GM19463 (cell line): ENCODE data around the gene ERC1.
"Not testable (repeated sequence)": the region's sequence is repeated elsewhere in the genome, so short reads cannot be mapped to it uniquely, and the experiment has no call there.

Experiments
- ATAC-seq: cut with Tn5 transposase; IDR thresholded peaks from one replicate; pipeline ENCODE4 v1.9.1; 2021; ENCODE audit warnings: mild to moderate bottlenecking, moderate library complexity; ENCODE audit not compliant: unreplicated experiment

The ERC1 gene

DNA sequence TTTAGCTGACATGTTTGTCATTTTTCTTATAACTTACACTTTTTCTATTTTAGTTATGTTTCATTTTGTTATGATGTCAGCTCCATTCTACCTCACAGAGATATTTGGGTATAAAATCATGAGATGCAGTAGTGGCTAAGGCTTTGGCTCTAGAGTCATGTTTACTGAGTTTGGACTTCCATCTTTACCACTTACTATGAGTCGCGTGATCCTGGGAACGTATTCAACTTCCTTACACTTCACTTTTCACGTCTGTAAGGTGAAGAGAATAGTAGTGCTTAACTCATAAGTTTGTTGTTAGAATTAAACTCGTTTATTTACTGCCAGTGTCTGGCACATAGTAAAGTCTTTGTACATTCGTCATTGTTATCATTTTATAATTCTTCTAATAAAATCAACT is 126.3 kb downstream of the ERC1 start:
- no peak for ATAC-seq

DNA sequence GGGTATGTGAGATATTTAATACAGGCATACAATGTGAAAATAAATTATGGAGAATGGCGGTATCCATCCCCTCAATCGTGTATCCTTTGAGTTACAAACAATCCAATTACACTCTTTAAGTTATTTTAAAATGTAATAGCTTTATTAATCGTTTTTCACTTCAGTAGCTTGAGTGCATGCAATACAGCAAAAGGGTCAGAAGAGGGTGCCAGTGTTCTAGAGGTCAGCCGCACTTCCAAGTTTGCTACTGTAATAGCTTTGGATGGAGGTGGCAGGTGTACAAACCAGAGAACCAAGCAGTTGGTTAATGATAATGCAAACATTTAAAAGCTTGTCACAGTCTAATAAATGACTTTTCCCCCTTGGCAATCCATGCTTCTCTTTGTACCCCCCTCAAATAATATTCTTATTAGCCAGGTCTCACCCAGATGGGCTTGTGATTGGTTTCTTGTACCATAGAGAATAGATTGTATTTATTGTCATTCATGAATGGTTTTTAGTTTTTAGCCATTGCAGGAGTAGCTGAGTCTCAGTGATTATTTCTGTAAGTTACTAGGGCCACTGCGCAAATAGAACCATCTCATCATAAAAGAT is 127.0 kb downstream of the ERC1 start:
- ATAC-seq: no peak

DNA sequence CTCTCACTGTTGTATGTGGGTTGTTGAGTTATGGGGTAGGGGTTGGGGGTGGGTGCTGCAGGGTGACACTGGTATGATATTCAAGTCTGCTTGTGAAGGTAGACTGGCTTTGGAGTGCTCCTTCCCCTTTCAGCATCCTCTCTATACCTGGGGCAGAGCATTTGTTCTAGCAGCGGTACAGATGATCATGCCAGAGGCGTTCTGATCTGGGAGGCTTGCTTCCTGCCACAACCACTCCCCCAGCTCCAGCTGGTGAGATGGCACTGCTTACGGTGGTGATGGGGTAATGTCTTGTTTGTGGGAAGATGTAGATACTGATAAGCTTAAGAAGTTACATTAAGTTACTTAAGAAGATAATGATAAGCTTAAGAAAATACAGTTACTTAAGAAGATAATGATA is 131.8 kb downstream of the ERC1 start:
- no peak for ATAC-seq

DNA sequence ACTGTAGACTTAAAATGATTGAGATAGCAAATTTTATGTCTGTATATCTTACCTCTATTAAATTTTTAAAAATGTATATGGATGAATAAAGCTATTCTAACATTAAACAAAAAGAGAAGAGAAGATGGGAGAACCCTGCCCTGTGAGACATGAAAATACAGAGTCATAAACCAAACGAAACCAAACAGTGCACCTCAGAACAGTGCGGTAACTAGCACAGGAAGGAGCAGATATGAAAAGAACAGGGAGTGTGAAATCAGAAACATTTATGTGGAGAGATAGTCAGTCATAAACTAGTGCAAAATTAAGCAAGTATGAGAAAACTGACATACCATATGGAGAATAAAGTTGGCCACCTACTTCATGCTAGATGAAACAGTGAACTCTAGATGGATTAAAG is 135.1 kb downstream of the ERC1 start:
- ATAC-seq: no peak

DNA sequence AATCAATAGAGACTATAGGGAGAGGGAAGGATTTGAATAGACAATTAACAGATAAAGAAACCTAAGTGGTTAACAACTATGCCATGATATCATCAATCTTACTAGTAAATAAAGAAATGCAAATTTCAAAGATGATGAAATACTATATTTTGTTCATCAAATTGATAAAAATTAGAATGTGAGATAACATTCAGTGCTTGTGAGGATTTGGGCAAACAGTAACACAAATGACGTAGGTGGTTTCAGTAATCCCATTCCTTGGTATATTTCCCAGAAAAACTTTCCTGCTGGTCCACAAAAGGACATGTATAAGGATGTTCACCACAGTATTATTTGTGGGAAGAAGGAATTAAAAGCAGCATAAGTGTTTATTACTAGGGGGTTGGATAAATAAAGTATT is 136.0 kb downstream of the ERC1 start:
- no peak for ATAC-seq

DNA sequence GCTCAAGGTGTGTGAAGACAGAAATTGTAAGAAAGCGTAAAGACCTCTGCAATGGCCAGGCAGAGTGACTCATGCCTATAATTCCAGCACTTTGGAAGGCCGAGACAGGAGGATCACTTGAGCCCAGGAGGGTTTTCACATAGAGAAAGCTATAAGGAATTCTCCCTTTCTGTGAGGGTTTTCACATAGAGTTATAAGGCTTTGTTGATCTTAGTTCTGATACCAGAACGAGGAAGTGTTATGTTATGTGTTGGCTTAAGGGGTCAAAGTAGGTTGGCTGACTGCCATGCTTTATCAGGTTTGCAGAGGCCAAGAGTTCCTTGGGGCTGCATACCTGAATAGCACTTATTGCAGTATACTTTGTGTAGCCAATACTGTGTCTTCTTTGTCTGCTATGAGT is 139.1 kb downstream of the ERC1 start:
- no peak for ATAC-seq

DNA sequence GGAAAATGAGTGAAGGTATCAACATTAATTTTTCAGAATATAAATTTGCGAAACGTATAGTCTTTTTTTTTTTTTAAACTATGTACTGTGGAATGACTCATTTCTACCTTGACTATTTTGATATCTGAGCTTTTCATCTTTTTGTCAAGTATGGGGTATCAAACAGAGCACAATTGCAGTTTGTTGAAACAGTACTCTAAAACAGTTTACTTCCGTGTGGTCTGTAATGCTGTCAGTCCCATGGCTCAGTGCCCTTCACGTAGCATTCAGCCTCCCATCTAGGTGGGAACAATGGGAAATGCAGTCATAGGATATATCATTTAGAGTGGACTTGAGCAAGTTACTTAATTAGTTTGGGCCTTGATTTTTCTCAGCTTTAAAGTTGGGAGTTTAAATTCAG is 139.5 kb downstream of the ERC1 start:
- ATAC-seq: no peak

DNA sequence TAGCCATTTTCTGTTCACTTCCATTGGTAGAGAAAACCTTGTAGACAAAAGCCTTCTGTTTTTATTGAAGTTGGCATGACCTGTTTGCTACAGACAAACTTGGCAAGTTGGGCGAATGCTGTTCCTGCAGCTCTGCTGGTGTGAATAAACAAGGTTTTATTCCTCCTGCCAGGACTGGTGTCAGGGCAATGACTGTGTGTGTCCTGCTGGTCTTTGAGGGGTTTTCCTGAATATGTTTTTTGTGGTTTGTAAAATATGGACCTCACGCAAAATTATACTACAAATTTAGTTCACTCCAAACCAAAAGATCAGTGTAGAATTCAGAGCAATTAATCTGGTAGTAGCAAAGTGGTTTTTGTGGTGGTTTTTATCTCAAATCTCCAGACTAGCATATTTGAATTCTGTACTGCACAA is 140.8 kb downstream of the ERC1 start:
- no peak for ATAC-seq

DNA sequence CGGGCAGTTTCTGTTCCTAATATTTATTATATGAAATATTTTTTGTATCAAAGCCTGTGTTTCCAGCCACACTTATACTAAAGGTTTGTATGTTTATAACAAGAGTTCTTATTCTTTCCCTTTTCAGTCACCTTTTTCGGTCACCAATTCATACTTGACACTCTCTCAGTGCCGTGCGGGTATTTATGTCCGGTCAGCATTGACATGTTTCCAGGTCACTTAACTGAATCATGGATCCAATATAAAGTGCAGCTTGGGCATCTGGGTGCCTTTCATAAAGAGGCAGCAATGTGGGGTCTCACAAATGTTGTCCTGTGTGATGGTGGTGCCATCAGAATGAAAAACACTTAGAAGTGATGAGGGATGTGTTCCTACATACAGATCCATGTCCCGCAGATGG is 141.3 kb downstream of the ERC1 start:
- ATAC-seq: no peak

DNA sequence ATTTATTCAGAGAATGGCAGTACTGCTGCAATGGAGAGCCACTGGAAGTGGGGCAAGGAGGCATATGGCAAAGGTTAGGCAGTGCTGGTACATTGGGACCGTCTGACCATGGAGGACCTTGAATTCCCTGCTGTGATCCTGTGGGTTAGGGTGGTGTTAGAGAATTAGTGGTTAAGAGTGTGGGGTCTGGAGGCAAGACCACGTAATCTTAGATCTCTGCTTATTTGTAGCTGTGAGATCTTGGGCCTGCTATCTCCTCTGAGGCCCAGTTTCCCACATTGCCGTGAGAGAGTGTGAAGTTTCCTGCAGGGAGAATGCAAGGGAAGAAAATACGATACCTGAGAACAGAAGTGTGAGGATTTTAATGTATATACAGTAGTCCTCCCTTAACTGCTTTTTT is 147.7 kb downstream of the ERC1 start:
- ATAC-seq: no peak

DNA sequence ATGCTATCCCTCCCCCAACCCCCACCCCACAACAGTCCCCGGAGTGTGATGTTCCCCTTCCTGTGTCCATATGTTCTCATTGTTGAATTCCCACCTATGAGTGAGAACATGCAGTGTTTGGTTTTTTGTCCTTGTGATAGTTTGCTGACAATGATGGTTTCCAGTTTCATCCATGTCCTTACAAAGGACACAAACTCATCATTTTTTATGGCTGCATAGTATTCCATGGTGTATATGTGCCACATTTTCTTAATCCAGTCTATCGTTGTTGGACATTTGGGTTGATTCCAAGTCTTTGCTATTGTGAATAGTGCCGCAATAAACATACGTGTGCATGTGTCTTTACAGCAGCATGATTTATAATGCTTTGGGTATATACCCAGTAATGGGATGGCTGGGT is 155.7 kb downstream of the ERC1 start:
- not testable (repeated sequence) for ATAC-seq

DNA sequence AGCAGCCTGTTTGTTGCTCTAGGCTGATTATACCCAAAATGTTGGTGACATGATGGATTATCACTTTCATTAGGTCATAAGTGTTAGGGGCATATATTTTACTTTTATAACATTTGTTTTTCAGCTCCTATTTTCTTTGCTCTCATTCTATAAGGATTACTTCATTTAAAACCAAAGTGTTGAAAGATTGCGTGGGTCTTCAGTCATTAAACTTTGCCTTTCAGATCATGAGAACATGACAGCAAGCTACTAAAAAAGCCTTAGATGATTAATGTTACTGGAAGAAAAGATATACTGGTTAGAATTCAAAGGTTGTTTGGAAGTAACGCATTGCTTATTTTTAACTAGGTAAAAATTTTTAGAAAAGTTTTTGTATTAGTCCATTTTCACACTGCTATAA is 156.8 kb downstream of the ERC1 start:
- ATAC-seq: no peak

DNA sequence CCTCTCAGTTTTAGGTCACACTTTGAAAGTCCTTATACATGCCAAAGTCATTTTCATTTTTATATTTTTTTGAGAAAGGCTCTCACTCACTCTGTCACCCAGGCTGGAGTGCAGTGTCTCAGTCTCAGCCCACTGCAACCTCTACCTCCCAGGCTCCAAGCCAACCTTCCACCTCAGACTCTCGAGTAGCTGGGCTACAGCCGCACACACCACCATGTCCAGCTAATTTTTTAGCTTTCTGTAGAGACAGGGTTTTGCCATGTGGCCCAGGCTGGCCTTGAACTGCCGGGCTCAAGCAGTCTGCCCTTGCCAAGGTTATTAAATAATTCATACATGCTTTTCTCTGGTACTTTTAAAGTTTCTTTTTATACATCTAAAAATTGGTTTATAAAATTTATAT is 166.0 kb downstream of the ERC1 start:
- ATAC-seq: no peak

DNA sequence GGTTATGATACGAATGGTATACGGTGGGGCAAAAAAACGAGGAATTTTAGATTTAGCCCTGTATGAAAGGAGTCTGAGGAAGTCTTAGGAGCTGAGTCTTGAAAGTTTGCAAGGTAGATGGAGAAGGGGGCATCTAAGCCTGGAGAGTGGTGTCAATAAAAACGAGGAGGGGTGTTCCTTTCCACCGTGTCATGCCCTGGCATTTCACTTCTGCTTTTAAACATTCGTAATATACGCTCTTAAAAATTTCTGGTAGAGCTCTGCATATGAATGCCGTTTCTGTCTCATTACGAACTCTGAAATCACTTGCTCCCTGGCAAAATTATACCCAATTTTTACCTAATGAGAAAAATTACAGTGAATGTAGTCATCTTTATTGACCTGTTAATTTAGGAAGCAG is 170.2 kb downstream of the ERC1 start:
- ATAC-seq: no peak

DNA sequence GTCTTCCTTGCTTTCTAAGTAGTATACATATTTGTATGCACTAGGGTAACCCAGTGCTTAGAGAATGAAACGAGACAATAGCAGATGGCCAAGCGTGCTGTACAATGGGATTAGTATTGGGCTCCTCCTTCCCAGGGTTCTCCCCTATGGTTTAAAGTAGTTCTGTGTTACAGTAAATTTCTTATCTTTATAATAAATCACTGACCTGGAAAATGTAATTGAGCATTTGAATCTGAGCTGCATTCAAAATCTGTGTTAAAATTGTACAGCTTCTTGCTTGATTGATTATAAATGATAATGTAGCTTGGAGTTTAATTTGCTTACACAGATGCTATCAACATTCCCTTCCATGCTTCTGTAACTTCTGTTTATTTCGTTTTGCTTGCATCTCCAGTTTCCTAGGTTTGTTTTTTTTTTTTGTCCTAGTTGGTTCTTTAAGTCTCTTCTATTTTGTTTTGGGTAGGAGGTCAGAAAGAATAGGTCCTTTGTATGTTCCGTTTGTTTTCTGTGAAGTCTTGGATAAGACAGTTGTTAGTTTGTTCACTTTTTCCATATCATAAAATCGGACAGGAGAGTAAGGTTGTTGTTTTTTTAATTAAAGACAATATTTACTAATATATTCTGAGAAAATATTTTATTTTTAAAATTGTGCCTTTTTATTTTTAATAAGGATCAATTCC is 171.2 kb downstream of the ERC1 start:
- no peak for ATAC-seq

DNA sequence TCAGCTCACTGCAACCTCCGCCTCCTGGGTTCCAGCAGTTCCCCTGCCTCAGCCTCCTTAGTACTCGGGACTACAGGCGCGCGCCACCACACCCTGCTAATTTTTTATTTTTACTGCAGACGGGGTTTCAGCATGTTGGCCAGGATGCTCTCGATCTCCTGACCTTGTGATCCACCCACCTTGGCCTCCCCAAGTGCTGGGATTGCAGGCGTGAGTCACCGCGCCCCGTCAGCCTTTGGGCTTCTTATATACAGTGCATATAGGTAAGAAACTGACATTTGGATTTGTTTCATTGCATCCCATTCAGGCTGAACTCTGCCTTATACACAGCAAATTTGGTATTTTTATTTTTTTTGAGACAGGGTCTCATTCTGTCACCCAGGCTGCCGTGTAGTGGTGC is 176.8 kb downstream of the ERC1 start:
- ATAC-seq: no peak

DNA sequence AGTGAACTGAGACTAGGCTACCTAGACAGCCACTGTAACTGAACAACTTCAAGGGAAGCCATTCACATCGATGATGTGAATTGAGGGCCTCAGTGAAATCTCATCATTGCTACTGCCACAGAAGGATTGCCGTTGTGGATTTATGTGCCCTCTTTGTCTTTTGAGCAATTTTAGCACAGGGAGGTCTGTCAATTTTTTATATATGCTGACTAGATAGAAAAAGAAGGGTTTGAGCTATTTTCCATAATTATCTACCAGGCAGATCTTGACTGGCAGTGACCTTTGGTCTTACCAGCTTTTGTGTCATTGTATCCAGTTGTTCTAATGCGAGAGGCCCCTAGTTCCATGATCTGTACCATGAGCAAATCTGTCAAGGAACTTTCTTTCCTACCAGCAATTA is 179.4 kb downstream of the ERC1 start:
- ATAC-seq: no peak

DNA sequence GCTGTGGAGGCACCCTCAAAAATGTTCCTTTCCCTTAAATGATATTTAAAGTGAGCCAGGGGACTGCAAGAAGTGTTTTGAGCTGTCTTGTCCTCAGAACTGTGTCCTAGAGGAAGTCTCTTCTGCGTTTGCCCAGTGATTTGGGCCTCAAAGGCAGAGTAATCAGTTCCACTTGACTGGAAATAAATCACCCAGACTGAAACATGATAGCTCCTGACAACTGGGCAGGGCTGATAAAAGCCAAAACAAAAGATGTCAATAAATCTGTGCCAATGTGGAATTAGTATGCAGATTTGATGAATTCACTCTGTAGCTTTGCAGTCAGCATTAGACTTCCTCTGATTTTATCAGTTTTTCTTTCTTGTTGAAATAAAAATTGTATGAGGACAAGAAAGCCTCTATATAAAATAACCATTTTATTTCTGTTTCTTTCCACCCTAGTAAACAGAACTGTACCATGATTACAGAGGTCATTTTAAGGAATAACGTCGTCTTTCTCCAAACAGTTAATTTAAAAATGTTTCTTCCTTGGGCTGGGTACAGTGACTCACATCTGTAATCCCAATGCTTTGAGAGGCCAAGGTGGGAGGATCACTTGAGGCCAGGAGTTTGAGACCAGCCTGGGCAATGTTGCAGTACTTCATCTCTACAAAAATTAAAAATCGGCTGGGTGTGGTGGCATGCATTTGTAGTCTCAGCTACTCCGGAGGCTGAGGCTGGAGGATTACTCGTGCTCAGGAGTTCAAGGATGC is 180.8 kb downstream of the ERC1 start:
- no peak for ATAC-seq

DNA sequence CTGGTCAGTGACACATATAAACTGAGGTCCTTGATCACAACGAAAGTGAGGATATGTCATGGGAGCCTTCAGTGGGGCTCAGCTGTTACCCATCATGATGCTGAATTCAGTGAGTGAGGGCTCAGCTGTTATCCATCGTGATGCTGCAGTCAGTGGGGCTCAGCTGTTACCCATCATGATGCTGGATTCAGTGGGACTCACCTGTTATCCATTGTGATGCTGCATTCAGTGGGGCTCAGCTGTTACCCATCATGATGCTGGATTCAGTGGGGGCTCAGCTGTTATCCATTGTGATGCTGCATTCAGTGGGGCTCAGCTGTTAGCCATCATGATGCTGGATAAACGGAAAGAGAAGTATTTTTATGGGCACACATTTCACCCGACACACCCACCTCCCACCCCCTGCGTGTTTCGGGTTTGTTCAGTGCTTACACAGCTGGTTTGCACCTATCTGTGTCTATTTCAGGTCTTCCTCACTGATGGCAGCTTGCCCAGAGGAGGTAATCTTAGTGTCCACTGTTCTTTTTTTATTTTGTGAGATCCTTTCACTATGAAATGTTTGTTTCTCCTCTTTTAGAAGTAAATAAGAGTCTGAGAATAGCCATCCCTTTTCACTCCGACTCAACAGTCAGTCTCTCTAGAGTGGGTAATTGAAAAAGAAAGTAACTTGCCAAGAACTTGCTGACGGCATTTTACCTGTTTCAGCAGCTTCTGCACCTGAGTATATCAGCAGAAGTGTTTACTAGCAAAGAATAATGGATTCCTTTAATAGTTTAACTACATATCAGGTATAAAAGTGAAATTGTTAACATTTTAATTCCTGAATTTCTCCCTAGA is 183.0 kb downstream of the ERC1 start:
- no peak for ATAC-seq

DNA sequence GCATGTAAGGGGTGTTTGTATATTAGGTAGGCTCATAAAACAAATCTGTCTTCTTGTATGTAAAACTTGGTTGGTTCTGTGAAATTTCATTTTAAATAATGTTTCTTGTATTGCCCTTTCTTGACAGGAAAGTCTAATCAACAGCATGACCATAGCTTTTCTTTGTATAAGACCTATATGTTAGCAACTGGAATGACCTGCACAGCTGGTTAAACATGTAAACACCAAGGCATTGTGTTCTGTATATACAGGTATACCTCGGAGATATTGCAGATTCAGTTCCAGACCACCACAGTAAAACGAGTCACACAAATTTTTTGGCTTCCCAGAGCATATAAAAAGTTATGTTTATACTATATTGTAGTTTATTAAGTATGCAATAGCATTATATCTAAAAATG is 183.6 kb downstream of the ERC1 start:
- no peak for ATAC-seq

DNA sequence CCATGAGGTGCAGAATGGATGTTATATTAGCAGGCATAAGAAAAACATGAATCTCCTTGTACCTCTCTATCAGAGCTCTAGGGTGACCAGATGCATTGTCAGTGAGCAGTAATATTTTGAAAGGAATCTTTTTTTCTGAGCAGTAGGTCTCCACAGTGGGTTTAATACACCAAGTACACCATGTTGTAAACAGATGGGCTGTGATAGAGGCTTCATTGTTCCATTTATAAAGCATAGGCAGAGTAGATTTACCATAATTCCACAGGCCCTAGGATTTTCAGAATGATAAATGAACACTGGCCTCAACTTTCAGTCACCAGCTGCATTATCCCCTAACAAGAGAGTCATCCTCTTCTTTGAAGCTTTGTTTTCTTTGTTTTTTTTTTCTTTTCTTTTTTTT is 185.2 kb downstream of the ERC1 start:
- no peak for ATAC-seq

DNA sequence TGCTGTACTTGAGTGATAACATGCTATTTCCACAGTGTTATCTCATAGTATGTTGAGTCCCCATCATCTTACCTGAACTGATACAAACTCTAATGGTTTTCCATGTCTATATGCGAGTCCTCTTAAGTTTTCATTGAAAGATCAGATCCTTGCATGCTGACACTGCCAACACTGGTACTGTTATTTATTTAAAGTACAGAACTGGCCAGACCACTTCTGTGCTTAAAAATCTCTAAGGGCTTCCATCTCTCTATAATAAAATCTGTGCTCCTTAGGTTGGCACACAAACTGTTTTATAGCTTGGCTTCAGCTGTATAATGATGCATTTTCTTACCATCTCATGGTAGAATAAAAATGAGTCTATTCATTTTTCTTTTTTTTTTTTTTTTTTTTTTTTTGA is 188.1 kb downstream of the ERC1 start:
- ATAC-seq: no peak
